GM20000 (cell line): Measurements from ENCODE around the gene DNASE1L2.
A peak's percentile ranks its signal among the peaks of the same experiment; 100 is the strongest.

ENCODE experiments used
- DNase-seq: peaks from one replicate; pipeline ENCODE4 v3.0.0; 2012; ENCODE audit warnings: low spot score
- TF ChIP-seq, protein P1 (sequence below): IDR thresholded peaks from 2 replicates; pipeline ENCODE4 v1.5.1; 2012; ENCODE audit warnings: mild to moderate bottlenecking, control low read depth; ENCODE audit errors: extremely low read depth, missing control alignments

DNASE1L2 gene

GRCh38 chr16:2244926-2245795, 8.9 kb downstream of the DNASE1L2 start:
- TF ChIP-seq, protein P1, sequence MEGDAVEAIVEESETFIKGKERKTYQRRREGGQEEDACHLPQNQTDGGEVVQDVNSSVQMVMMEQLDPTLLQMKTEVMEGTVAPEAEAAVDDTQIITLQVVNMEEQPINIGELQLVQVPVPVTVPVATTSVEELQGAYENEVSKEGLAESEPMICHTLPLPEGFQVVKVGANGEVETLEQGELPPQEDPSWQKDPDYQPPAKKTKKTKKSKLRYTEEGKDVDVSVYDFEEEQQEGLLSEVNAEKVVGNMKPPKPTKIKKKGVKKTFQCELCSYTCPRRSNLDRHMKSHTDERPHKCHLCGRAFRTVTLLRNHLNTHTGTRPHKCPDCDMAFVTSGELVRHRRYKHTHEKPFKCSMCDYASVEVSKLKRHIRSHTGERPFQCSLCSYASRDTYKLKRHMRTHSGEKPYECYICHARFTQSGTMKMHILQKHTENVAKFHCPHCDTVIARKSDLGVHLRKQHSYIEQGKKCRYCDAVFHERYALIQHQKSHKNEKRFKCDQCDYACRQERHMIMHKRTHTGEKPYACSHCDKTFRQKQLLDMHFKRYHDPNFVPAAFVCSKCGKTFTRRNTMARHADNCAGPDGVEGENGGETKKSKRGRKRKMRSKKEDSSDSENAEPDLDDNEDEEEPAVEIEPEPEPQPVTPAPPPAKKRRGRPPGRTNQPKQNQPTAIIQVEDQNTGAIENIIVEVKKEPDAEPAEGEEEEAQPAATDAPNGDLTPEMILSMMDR: no peak
- no peak for DNase-seq

DNA sequence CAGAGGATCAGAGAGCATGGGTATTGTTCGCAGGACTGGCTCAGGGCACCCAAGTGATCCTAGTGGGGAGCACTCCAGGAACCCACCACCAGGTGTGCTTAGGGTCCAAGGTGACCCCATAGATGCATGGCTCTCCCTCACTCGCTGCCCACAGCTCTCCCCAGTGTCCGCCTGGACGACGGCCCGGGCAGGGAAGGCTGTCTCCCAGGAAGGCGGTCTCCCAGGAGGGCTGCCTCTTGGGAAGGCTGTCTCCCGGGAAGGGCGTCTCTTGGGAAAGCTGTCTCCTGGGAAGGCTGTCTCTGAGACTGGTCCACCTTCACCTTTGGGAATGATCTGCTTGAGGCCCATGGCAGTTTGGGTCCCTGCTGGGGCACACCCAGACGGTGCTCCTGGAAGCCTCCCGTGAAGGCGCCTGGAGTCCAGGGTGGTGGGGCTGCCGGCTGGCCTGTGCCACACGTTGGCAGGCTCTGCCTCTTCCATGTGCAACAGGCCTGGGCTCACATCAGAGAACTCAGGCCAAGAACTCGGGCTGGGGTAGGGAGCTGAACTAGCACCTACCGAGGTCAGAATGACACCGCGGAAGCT, 10.1 kb downstream of the DNASE1L2 start:
- DNase-seq: no peak
- TF ChIP-seq, protein P1: no peak

DNA sequence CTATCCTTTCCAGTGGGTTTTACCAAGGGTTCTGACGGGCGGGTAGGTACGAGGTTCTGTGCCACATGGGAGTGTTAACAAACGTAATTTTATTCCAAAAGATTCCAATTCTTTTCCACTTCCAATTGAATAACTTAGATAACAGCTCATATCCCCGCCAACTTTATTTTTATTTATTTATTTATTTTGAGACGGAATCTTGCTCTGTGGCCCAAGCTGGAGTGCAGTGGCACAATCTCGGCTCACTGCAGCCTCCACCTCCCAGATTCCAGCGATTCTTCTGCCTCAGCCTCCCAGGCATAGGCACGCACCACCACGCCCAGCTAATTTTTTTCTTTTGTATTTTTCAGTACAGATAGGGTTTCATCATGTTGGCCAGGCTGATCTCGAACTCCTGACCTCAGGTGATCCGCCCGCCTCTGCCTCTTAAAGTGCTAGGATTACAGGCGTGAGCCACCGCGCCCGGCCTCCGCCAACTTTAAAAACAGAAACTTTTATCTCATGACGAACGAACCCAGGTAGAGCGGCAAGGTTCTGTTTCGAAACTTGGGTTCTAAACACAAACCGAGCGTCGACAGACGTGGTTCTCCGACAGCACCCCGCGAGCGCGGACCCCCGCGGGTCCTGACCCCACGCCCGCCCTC, 14.5 kb downstream of the DNASE1L2 start:
- TF ChIP-seq, protein P1: no peak
- no peak for DNase-seq

- TF ChIP-seq, protein P1: peak; percentile 43
- DNase-seq: peak; percentile 100
These were observed 15.3 kb downstream of the DNASE1L2 start, which contains the start of gene ECI1 for GRCh38 chr16:2251296-2252111. TSS of gene ECI1 (minus strand) at chr16:2251587. CDS start at chr16:2251566, 21 bp downstream.

- TF ChIP-seq, protein P1: no peak
- no peak for DNase-seq
These were observed 16.5 kb downstream of the DNASE1L2 start for GRCh38 chr16:2252806-2253148.

- no peak for DNase-seq
- TF ChIP-seq, protein P1: no peak
These were observed 17.0 kb downstream of the DNASE1L2 start for GRCh38 chr16:2253293-2253692.
